Measurements from ENCODE around the gene NFIB. TPM values are rescaled to one million over a fixed set of nuclear protein-coding genes. Genes with fewer than 3 reads are reported as not detected.

Gene NFIB
- total RNA-seq, 1 experiment from 2014 or later, result 35.1 TPM

DNA sequence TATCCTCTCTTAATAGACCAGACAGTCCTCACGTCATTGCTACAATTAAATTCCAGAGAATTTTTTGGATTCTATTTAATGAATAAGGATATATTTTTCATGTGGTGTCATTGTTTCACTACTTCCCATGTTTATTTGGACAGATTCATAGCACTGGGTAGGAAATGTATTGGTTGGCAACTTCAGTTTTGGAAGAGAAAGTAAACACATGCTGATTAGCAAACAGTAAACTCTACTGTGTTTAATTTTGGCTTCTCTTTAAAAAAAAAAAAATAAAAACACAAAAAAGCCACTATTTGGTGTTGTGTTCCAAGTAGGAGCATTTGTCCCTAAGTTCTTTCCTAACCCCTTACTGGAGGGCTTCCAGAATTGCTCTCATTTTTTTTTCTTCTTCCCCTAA is 77.3 kb downstream of the NFIB start:
- H3K4me2 ChIP-seq, result peak overlapping the region; percentile 77
- no peaks in the 10 kb centered on the region for H3K9me3 ChIP-seq (ENCODE audit: insufficient read depth, low read depth)
- H4K20me1 ChIP-seq (ENCODE audit: insufficient read depth), result no peaks in the 10 kb centered on the region
- peak overlapping the region; percentile 99 for H3K27ac ChIP-seq
- peaks cover 59% of the 10 kb centered on the region for H3K79me2 ChIP-seq (ENCODE audit: low read depth)
- peaks cover 49% of the 10 kb centered on the region for H3K4me1 ChIP-seq (replicated peaks; ENCODE audit: insufficient read depth)
- ChIA-PET POLR2A (ENCODE audit: unreplicated experiment) (no interaction called here), CTCF (no interaction called here)
- H3K9me2 ChIP-seq (ENCODE audit: insufficient read depth), result no peaks in the 10 kb centered on the region
- TF ChIP-seq EZH2 (IDR thresholded peaks at IDR 0.05; ENCODE audit: low read depth), result no peak
- TF ChIP-seq, protein P1, sequence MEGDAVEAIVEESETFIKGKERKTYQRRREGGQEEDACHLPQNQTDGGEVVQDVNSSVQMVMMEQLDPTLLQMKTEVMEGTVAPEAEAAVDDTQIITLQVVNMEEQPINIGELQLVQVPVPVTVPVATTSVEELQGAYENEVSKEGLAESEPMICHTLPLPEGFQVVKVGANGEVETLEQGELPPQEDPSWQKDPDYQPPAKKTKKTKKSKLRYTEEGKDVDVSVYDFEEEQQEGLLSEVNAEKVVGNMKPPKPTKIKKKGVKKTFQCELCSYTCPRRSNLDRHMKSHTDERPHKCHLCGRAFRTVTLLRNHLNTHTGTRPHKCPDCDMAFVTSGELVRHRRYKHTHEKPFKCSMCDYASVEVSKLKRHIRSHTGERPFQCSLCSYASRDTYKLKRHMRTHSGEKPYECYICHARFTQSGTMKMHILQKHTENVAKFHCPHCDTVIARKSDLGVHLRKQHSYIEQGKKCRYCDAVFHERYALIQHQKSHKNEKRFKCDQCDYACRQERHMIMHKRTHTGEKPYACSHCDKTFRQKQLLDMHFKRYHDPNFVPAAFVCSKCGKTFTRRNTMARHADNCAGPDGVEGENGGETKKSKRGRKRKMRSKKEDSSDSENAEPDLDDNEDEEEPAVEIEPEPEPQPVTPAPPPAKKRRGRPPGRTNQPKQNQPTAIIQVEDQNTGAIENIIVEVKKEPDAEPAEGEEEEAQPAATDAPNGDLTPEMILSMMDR (conservative IDR thresholded peaks at IDR 0.05), result no peak
- H3F3A ChIP-seq (ENCODE audit: insufficient read depth, low read depth), result peaks cover 34% of the 10 kb centered on the region
- DNase-seq, result no peak
- 0 out of 2 replicates have a peak overlapping the region, but pooled peaks have one; percentile 19 for H3K4me3 ChIP-seq
- BruUV-seq (replicated peaks), result no TSS peak
- intact Hi-C loops (cut with micrococcal nuclease; ENCODE audit: unreplicated experiment), result loop anchor here (5.0 kb wide), 1 partner anchor 76 kb away; the partner anchor contains the start of gene NFIB
- H3K27me3 ChIP-seq (ENCODE audit: insufficient read depth, low read depth), result no peaks in the 10 kb centered on the region
- H3K36me3 ChIP-seq (ENCODE audit: low read depth), result peaks cover 11% of the 10 kb centered on the region; the same call in 1 of the 2 replicates
- H2AFZ ChIP-seq, result no peak overlapping the region

DNA sequence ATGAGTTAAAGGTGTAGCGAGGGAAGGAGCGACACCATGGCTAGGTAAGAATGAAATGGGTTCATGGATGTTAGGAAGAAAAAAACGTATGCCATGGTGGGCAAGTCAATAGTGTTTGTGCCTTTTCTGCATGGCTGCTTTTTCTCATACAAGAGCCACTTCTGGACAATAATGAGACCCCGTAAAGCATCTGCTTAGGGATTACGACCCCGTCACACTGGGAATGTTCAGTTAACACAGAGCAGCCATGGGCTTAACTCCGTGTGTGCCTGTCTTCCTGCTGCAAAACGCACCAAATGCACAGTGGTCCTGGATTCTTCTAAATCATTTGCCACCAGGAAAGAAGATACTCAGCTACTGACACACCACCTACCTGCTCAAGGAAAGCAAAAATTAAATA is 81.8 kb downstream of the NFIB start:
- Histone ChIP-seq H3K36me3 (ENCODE audit: low read depth) (peaks cover 11% of the 10 kb centered on the region; the same call in 1 of the 2 replicates), H2AFZ (no peak overlapping the region), H3K27ac (no peak overlapping the region), H3K4me1 (replicated peaks; ENCODE audit: insufficient read depth) (peaks cover 12% of the 10 kb centered on the region), H3K4me2 (no peak overlapping the region), H3K9me3 (ENCODE audit: insufficient read depth, low read depth) (no peaks in the 10 kb centered on the region), H3F3A (ENCODE audit: insufficient read depth, low read depth) (peaks cover 4% of the 10 kb centered on the region), H3K79me2 (ENCODE audit: low read depth) (peaks cover 37% of the 10 kb centered on the region), H3K9me2 (ENCODE audit: insufficient read depth) (no peaks in the 10 kb centered on the region), H4K20me1 (ENCODE audit: insufficient read depth) (no peaks in the 10 kb centered on the region), H3K27me3 (ENCODE audit: insufficient read depth, low read depth) (no peaks in the 10 kb centered on the region), H3K4me3 (no peak overlapping the region)
- TF ChIP-seq, protein P1 (conservative IDR thresholded peaks at IDR 0.05), result no peak
- no peak for TF ChIP-seq EZH2 (IDR thresholded peaks at IDR 0.05; ENCODE audit: low read depth)
- ChIA-PET POLR2A (ENCODE audit: unreplicated experiment) (no interaction called here), CTCF (no interaction called here)
- BruUV-seq (replicated peaks), result no TSS peak
- no peak for DNase-seq
- intact Hi-C loops (cut with micrococcal nuclease; ENCODE audit: unreplicated experiment), result no loop called here

DNA sequence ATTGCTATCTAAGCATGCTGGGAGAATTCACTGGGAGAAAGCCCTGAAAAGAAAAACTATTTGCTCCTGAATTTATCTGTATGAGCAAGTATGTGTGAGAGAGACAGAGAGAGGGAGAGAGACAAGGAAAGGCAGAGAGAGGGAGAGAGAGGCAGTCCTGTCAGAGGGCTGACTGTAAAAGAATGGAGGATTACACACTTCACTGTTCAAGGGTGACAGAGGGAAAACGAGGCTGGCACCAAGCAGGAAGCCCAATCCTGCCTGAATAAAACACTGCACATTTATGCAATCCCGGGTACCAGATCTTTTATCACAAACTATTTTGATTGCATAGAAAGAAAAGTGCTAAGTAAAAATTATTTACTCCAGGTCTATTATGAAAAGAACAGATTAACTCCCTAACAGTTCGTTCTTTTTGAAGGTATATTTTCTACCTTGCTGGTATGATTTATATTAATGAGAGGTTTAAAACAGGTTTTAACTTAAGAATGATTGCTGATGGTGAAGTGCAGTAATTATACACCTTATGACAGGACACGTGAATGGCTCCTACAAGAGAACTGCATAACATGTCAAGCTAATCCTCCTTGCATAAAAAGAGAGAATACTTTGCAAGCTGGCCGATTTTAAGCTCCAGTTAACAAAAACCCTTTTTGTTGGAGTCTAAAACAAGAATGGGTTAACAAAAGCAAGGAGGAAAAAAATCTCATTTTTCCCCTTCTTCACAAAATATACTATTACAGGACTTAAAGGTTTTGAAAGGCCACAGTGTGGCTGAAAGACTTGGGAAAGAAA is 82.5 kb downstream of the NFIB start:
- peaks cover 7% of the 10 kb centered on the region; the same call in 1 of the 2 replicates for H3K36me3 ChIP-seq (ENCODE audit: low read depth)
- no TSS peak for BruUV-seq (replicated peaks)
- intact Hi-C loops (cut with micrococcal nuclease; ENCODE audit: unreplicated experiment), result no loop called here
- no peaks in the 10 kb centered on the region for H3K9me2 ChIP-seq (ENCODE audit: insufficient read depth)
- ChIA-PET POLR2A (ENCODE audit: unreplicated experiment) (no interaction called here), CTCF (no interaction called here)
- no peak overlapping the region for H3K27ac ChIP-seq
- H3F3A ChIP-seq (ENCODE audit: insufficient read depth, low read depth), result no peaks in the 10 kb centered on the region
- H4K20me1 ChIP-seq (ENCODE audit: insufficient read depth), result no peaks in the 10 kb centered on the region
- H3K9me3 ChIP-seq (ENCODE audit: insufficient read depth, low read depth), result no peaks in the 10 kb centered on the region
- peaks cover 5% of the 10 kb centered on the region for H3K4me1 ChIP-seq (replicated peaks; ENCODE audit: insufficient read depth)
- no peak overlapping the region for H2AFZ ChIP-seq
- no peak for DNase-seq
- no peak overlapping the region for H3K4me3 ChIP-seq
- H3K79me2 ChIP-seq (ENCODE audit: low read depth), result peaks cover 30% of the 10 kb centered on the region
- H3K4me2 ChIP-seq, result no peak overlapping the region
- TF ChIP-seq, protein P1 (conservative IDR thresholded peaks at IDR 0.05), result no peak
- TF ChIP-seq EZH2 (IDR thresholded peaks at IDR 0.05; ENCODE audit: low read depth), result no peak
- no peaks in the 10 kb centered on the region for H3K27me3 ChIP-seq (ENCODE audit: insufficient read depth, low read depth)

All from PC-9 (cell line).